GM12874 (cell line): Measurements from ENCODE around the gene UNC13A.

Experiments
- TF ChIP-seq, protein P1 (sequence below): IDR thresholded peaks from 2 replicates; pipeline ENCODE4 v1.5.1; 2011; ENCODE audit warnings: low read depth, mild to moderate bottlenecking, control low read depth, low read length, moderate library complexity; ENCODE audit not compliant: insufficient read depth

Gene UNC13A

DNA sequence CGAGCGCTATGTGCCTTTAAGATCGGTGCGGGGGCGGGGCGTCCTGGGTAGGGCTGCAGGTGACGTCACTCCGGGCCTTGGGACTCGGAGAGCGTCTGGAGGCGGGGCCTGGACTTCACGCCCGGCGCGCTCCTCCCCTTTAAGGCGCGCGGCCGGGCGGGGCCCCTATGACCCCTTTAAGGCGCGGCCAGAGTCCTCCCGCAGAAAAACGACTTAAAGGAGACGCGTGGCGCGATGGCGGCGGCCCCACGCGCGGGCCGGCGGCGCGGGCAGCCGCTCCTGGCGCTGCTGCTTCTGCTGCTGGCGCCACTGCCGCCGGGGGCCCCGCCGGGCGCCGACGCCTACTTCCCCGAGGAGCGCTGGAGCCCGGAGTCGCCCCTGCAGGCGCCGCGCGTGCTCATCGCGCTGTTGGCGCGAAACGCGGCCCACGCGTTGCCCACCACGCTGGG, 132.7 kb downstream of the UNC13A start, which contains the start of gene COLGALT1:
Gene COLGALT1 (plus strand): TSS at position 170 of the 449 bp plus-strand sequence. CDS start 65 bp downstream, at position 235.
- TF ChIP-seq, protein P1, sequence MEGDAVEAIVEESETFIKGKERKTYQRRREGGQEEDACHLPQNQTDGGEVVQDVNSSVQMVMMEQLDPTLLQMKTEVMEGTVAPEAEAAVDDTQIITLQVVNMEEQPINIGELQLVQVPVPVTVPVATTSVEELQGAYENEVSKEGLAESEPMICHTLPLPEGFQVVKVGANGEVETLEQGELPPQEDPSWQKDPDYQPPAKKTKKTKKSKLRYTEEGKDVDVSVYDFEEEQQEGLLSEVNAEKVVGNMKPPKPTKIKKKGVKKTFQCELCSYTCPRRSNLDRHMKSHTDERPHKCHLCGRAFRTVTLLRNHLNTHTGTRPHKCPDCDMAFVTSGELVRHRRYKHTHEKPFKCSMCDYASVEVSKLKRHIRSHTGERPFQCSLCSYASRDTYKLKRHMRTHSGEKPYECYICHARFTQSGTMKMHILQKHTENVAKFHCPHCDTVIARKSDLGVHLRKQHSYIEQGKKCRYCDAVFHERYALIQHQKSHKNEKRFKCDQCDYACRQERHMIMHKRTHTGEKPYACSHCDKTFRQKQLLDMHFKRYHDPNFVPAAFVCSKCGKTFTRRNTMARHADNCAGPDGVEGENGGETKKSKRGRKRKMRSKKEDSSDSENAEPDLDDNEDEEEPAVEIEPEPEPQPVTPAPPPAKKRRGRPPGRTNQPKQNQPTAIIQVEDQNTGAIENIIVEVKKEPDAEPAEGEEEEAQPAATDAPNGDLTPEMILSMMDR, result no peak

DNA sequence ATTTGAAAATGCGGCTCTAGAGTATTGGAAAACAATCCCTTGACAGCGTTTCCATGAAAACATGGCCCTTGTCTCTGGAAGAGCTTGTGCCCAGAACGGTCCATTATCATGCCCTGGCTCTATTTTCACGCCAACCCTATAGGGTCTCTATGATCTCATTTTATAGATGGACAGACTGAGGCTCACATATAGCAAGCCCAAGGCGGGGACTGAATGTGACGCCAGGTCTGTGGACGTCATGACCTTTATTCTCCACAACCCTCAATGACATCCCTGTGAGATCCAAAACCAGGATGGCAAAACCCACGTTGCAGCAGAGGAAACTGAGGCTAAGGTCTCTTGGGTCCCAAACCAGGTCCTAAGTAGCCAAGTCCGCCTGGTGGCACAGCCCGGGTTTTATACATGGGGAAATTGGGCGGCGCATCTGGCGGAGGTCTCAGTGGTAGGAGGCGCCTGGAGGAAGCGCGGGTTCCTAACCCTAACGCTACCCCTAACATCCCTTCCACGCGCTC, 133.1 kb downstream of the UNC13A start:
- TF ChIP-seq, protein P1, result no peak

DNA sequence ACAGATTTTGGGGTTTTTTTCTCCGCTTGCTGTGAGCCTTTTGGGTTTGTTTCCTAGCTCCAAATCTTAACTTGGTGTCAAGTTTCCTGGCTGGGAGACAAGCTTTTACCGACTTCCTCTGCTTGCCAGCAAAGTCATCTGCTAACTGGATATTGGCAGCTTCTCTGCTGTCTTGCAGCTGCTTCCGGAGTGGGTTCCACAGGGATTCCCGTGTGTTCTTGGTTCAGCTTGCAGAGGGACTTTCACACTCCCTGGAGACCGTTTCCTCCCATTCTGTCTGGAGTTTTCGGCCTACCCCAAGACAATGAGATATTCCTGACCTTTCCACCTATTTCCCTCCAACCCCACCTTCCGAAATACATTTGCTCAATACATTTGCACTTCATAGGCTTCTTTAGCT, 134.9 kb downstream of the UNC13A start:
- TF ChIP-seq, protein P1, result no peak
